ENCODE data around the gene TEKT2. TPM values are rescaled to one million over a fixed set of nuclear protein-coding genes. Genes with fewer than 3 reads are reported as not detected.

The TEKT2 gene
- total and polyA plus RNA-seq, 4 donors: 10.2 to 40.2 (median 16.5) TPM

DNA sequence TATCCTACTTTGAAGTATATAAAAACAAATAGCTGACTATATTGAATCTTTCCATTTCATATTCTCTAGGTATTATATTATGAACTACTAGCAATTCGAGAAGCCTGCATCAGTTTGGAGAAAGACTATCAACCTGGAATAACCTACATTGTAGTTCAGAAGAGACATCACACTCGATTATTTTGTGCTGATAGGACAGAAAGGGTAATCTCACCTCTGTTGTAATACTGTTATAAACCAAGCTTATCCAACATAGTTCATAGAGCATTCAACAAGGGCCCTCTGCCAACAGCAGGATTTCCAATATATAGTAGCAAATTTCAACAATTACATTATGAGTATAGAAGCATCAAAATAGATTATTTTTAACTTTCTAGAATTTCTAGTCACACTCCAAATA, 43.7 kb upstream of the TEKT2 start:
- Histone ChIP-seq H3K27me3 (ENCODE audit: control insufficient read depth in 3 of 3, insufficient read depth in 3 of 3, low read length in 2 of 3) (no peaks in the 10 kb centered on the region), H3K9ac (ENCODE audit: insufficient read depth in 1 of 2, low read length in 2 of 2) (no peak overlapping the region), H3K27ac (ENCODE audit: low read depth in 1 of 2, low read length in 1 of 2) (no peak overlapping the region), H3K4me1 (ENCODE audit: control insufficient read depth in 5 of 5, insufficient read depth in 5 of 5, low read length in 5 of 5) (no peaks in the 10 kb centered on the region), H3K9me3 (ENCODE audit: control insufficient read depth in 4 of 4, insufficient read depth in 3 of 4, low read length in 3 of 4) (no peaks in the 10 kb centered on the region), H3K4me3 (no peak overlapping the region), H3K36me3 (ENCODE audit: control insufficient read depth in 4 of 4, insufficient read depth in 4 of 4, low read length in 4 of 4) (peaks cover 9 to 32% (median 12%) of the 10 kb centered on the region in 4 donors)
- TF ChIP-seq, protein P1, sequence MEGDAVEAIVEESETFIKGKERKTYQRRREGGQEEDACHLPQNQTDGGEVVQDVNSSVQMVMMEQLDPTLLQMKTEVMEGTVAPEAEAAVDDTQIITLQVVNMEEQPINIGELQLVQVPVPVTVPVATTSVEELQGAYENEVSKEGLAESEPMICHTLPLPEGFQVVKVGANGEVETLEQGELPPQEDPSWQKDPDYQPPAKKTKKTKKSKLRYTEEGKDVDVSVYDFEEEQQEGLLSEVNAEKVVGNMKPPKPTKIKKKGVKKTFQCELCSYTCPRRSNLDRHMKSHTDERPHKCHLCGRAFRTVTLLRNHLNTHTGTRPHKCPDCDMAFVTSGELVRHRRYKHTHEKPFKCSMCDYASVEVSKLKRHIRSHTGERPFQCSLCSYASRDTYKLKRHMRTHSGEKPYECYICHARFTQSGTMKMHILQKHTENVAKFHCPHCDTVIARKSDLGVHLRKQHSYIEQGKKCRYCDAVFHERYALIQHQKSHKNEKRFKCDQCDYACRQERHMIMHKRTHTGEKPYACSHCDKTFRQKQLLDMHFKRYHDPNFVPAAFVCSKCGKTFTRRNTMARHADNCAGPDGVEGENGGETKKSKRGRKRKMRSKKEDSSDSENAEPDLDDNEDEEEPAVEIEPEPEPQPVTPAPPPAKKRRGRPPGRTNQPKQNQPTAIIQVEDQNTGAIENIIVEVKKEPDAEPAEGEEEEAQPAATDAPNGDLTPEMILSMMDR (IDR thresholded peaks at IDR 0.05; ENCODE audit: control extremely low read depth, extremely low read depth): no peak
- DNase-seq (no peak), ATAC-seq (ENCODE audit: insufficient read depth, low FRiP score) (no peak)
- WGBS, 2 donors: 93 to 99% methylated on average over 2 of the region's 2 CpGs

DNA sequence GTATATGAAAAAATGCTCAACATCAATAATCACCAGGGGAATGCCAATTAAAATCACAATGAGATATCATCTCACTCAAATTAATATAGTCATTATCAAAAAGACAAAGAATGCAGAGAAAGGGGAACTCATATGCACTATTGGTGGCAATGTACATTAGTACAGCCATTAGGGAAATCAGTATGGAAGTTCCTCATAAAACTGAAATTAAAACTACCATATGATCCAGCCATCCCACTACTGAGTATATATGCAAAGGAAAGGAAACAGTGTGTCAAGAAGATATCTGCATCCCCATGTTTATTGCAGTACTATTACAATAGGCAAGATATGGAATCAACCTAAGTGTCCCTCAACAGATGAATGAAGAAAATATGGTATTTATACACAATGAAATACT, 32.1 kb upstream of the TEKT2 start:
- H3K4me1 ChIP-seq (ENCODE audit: control insufficient read depth in 5 of 5, insufficient read depth in 5 of 5, low read length in 5 of 5): no peaks in the 10 kb centered on the region
- peaks cover 12 to 39% (median 22%) of the 10 kb centered on the region in 4 donors for H3K36me3 ChIP-seq (ENCODE audit: control insufficient read depth in 4 of 4, insufficient read depth in 4 of 4, low read length in 4 of 4)
- TF ChIP-seq, protein P1 (IDR thresholded peaks at IDR 0.05; ENCODE audit: control extremely low read depth, extremely low read depth): no peak
- H3K9ac ChIP-seq (ENCODE audit: insufficient read depth in 1 of 2, low read length in 2 of 2): no peak overlapping the region
- no peak overlapping the region for H3K4me3 ChIP-seq
- DNase-seq (no peak), ATAC-seq (ENCODE audit: insufficient read depth, low FRiP score) (no peak)
- peaks cover 0 to 3% (median under 1%) of the 10 kb centered on the region in 4 donors for H3K9me3 ChIP-seq (ENCODE audit: control insufficient read depth in 4 of 4, insufficient read depth in 3 of 4, low read length in 3 of 4)
- no peaks in the 10 kb centered on the region for H3K27me3 ChIP-seq (ENCODE audit: control insufficient read depth in 3 of 3, insufficient read depth in 3 of 3, low read length in 2 of 3)
- no peak overlapping the region for H3K27ac ChIP-seq (ENCODE audit: low read depth in 1 of 2, low read length in 1 of 2)

- peaks cover 8 to 20% (median 11%) of the 10 kb centered on the region in 4 donors for H3K36me3 ChIP-seq (ENCODE audit: control insufficient read depth in 4 of 4, insufficient read depth in 4 of 4, low read length in 4 of 4)
- no peak overlapping the region for H3K4me3 ChIP-seq
- H3K27me3 ChIP-seq (ENCODE audit: control insufficient read depth in 3 of 3, insufficient read depth in 3 of 3, low read length in 2 of 3): no peaks in the 10 kb centered on the region
- no peak for ATAC-seq (ENCODE audit: insufficient read depth, low FRiP score)
- TF ChIP-seq, protein P1 (IDR thresholded peaks at IDR 0.05; ENCODE audit: control extremely low read depth, extremely low read depth): no peak
- no peak overlapping the region for H3K9ac ChIP-seq (ENCODE audit: insufficient read depth in 1 of 2, low read length in 2 of 2)
- H3K9me3 ChIP-seq (ENCODE audit: control insufficient read depth in 4 of 4, insufficient read depth in 3 of 4, low read length in 3 of 4): no peaks in the 10 kb centered on the region
- H3K4me1 ChIP-seq (ENCODE audit: control insufficient read depth in 5 of 5, insufficient read depth in 5 of 5, low read length in 5 of 5): no peaks in the 10 kb centered on the region
- H3K27ac ChIP-seq (ENCODE audit: low read depth in 1 of 2, low read length in 1 of 2): no peak overlapping the region
- DNase-seq: no peak
These were observed 29.9 kb upstream of the TEKT2 start for GRCh38 chr1:36053978-36054377.

- no peak overlapping the region for H3K27ac ChIP-seq (ENCODE audit: low read depth in 1 of 2, low read length in 1 of 2)
- TF ChIP-seq, protein P1 (IDR thresholded peaks at IDR 0.05; ENCODE audit: control extremely low read depth, extremely low read depth): no peak
- H3K27me3 ChIP-seq (ENCODE audit: control insufficient read depth in 3 of 3, insufficient read depth in 3 of 3, low read length in 2 of 3): no peaks in the 10 kb centered on the region
- no peak for ATAC-seq (ENCODE audit: insufficient read depth, low FRiP score)
- no peaks in the 10 kb centered on the region for H3K4me1 ChIP-seq (ENCODE audit: control insufficient read depth in 5 of 5, insufficient read depth in 5 of 5, low read length in 5 of 5)
- peaks cover 8 to 21% (median 13%) of the 10 kb centered on the region in 4 donors for H3K36me3 ChIP-seq (ENCODE audit: control insufficient read depth in 4 of 4, insufficient read depth in 4 of 4, low read length in 4 of 4)
- H3K9ac ChIP-seq (ENCODE audit: insufficient read depth in 1 of 2, low read length in 2 of 2): no peak overlapping the region
- no peaks in the 10 kb centered on the region for H3K9me3 ChIP-seq (ENCODE audit: control insufficient read depth in 4 of 4, insufficient read depth in 3 of 4, low read length in 3 of 4)
- no peak for DNase-seq
- H3K4me3 ChIP-seq: no peak overlapping the region
- WGBS, 2 donors: 32 to 77% methylated on average over 5 of the region's 5 CpGs
These were observed 28.2 kb upstream of the TEKT2 start for GRCh38 chr1:36055706-36056105.
